ENCODE measurements around the gene TRMT10A.
"Not testable (repeated sequence)": the region's sequence is repeated elsewhere in the genome, so short reads cannot be mapped to it uniquely, and the experiment has no call there.

Gene TRMT10A

GRCh38 chr4:99540277-99540939, 23.4 kb downstream of the TRMT10A start:
- DNase-seq: no peak

DNA sequence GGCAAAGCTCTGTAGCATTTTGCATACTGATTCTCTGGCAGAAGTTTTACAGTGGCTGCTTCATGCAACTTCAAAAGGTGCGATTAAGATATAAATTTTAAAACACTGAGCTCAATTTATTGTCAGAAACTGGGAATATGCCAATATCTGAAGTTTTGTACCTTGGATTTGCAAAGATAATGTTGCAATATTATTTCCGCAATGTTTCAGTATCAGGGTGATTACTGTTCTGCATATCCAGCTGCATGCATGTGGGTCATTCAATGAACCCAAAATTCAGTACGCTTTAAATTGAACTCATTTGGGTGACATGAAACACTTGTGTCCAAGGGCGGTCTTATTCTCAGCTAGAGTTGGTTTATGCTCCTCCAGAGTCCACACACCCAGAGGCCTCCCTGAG, 26.2 kb downstream of the TRMT10A start:
- DNase-seq: no peak

DNA sequence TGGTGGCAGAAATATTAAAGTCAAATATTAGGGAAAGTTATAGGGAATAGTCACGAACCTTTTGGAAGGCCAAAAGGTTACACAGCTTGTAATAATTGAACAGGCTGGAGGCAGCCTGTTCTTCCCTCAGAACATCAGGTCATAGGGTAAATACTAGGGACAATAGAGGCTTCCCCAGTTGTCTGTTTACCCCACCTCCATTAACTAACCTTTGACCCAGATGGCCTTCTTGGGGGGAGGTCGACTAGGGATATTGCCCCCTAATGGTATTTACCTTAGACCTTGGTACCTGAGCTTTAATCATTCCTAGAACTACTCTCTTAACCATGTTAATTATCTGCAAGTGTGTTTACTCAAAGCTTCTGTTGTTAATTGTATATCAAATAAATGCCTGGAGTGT, 27.0 kb downstream of the TRMT10A start:
- no peak for DNase-seq

- no peak for DNase-seq
Measured at GRCh38 chr4:99536271-99536670, 27.6 kb downstream of the TRMT10A start.

DNA sequence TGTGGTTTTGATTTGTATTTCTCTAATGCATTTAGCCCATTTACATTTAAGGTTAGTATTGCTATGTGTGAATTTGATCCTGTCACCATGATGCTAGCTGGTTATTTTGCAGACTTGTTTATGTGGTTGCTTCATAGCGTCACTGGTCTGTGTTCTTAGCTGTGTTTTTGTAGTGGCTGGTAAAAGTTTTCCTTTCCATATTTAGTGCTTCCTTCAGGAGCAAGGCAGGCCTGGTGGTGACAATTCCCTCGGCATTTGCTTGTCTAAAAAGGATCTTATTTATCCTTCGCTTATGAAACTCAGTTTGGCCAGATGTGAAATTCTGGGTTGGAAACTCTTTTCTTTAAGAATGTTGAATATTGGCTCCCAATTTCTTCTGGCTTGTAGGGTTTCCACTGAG, 29.1 kb downstream of the TRMT10A start:
- DNase-seq: not testable (repeated sequence)

DNA sequence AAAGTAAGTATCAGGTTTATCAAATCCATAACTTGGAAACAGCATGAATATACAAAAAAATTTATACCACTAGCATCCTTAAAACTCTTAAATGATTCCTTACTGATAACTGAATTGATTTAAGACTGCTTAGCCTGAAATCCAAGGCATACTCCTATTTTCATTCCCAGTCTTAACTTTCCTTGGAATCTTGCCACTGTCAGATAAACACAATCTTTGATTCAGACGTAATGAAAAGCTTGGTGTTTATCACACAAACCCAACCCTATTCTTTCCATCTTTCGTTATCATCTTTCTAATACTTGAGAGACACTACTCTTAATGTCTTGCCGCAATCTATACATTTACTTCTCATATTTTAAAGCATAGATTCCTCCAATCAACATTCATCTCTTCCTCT, 33.9 kb downstream of the TRMT10A start:
- DNase-seq: no peak

- no peak for DNase-seq
Measured at GRCh38 chr4:99529228-99529627, 34.6 kb downstream of the TRMT10A start.

DNA sequence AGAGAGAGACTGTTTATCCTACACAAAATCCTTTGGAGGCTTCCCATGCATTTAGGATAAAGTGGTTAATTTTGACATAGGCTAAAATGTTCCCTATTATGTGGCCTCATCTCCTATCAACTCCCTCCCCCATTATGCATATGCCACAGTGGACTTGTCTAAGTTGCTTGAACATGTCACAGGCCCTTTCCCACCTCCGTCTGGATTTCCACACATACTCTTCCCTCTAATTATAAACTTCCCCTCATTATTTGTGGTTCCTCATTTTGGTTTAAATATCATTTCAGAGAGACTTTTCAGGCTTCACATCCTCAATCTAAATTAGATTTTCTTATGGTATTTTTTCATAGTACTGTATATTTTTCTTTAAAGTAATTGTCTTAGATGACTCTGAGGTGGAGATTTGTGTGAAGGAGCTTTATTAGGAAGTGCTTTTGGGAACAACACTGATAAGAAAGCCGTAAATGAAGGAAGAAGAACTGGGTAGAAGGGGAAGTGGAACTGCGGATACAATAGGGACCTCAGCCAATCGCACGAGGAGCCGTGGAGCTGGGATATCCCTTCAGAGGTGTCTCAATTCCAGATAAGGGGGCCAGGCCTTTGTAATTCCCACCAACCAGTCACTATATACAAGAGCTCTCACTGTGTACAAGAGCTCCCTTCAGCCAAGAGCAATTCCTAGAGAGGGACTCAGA, 45.1 kb downstream of the TRMT10A start:
- DNase-seq: no peak

DNA sequence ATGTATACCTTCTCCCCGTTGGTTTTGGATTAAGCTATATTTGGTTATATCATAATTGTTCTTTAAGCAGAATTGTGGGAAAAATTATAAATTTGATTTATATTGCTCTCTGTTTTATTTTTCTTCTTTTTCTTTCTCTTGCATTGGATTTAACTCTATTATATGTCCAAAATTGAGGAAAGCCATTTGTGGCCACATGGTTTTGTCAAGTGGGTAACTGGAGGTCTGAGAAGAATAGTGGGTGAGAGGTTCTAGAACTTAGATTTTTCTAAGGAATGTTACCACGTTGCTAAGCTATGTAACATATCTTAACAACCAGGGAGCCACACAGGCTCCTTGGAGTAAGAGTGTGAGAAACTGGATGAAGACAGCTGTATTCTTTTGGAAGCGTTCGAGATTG, 53.1 kb downstream of the TRMT10A start, which contains the start of gene C4orf17:
Gene C4orf17, plus strand, starts transcription at position 301 of the 400 bp plus-strand sequence. CDS start 2,061 bp downstream, outside the sequence.
- no peak for DNase-seq

DNA sequence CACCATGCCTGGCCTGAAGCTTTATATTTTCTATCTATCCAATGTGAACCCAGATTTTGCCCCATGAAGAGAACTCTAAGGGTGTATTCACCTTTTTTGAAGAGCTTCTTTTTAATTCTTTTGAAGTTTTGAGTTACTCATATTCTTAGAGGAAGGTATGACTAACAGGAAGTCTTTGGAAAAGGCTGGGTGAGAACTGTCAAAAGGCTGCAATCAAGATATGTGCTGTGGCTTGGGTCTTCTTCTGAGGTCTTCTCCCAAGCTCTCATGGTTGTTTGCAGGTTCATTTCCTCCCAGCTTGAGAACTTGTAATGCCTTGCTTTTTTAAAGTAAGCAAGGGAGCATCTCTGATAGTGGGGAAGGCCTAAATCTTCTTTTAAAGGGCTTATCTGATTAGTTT, 56.1 kb downstream of the TRMT10A start:
- no peak for DNase-seq

GRCh38 chr4:99507349-99507748, 56.5 kb downstream of the TRMT10A start:
- no peak for DNase-seq

- no peak for DNase-seq
Measured at GRCh38 chr4:99506781-99507180, 57.1 kb downstream of the TRMT10A start.

DNA sequence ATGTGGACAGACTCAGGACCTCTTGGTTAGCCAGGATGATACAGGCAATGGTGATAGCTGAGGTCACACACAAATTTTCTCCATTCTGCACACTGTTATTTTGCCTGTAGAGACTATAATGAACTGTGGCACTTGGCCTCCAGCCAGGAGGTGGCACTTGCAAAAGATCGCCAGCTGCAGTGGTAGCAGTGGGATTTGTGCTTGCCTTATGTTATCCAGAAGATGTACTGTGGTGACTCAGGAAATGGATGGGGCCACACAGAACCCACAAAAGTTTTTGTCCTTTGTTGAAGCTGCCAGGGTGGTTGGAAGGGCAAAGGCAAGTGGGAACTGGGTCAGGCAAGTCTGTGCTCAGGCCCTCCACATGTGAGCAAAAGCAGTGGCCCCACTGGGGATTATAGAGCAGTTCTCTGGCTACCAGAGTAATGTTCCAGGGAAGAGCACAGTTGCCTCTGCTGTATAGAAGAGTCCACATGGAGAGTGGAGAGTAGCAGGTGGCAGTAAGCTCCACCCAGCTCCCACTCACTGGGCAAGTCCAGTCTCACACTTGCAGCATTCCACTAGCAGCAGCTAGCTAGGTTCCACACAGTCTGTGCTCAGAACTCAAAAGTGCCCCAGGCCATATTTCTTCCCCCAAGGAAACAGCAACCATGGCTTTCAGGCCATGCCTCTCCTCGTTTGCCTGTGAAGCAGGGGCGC, 58.9 kb downstream of the TRMT10A start:
- DNase-seq: peak; percentile 38

Measured in hematopoietic multipotent progenitor cell treated with erythropoietin and hydrocortisone succinate and interleukin-3 and kit ligand, for 6 days (in vitro differentiated cells).